Measurements from ENCODE around the gene EEF1A2.
"Not testable (repeated sequence)": the region's sequence is repeated elsewhere in the genome, so short reads cannot be mapped to it uniquely, and the experiment has no call there.

- not testable (repeated sequence) for TF ChIP-seq CTCF, POLR2A, EP300 (IDR thresholded peaks at IDR 0.05)
These were observed 15.6 kb upstream of the EEF1A2 start for GRCh38 chr20:63514520-63514919.

Data from tibial nerve (tissue), 4 donors.